Activated T-helper 9 cell treated with anti-CD3 and anti-CD28 coated beads, Interleukin-2, amount 50 U/mL, for 16 hours (primary cell): ENCODE data around the gene PPP1R1B.

Source experiments
- DNase-seq: peaks from one replicate; pipeline ENCODE4 v3.0.0-alpha.2; 2020; ENCODE audit warnings: low read depth

The PPP1R1B gene

DNA sequence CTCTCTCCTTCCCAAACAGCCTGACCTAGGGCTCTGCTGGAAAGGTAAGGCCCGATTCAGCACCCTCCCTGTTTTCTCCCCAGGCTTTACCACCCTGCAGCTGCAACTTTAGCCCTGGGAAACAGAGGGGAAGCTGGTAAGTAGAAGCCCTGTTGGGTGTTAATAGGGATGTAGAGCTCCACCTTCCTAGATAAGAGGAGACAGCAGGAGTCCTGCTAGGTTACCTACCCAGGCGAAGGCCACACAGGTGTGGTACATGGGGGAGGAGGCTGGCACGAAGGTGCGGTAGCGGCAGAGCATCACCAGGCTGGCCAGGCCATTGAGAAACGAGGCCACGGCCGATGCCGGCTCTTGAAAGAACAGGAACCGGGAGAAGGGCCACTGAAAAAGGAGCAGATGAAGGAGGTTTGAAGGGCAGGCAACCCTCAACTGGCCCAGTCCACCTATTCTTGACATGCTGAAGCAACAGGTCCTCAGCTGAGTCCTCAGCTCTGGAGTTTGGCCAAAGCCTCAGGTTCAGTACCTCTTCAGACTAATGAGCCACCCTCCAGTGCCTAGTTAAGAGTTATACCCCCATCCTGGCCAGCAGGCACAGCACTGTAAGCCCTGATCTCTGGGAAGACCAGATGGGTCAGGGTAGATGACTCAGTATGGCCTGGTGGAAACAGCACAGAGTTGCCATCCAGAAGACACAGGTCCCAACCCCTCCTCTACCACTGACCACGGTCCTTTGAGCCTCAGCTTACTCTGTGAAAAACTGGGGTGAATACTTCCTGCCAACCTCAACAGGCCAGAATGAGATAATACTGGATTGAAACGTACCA is 57.8 kb downstream of the PPP1R1B start:
- no peak for DNase-seq
